ENCODE measurements around the gene WNT11. TPM values are rescaled to one million over a fixed set of nuclear protein-coding genes. Genes with fewer than 3 reads are reported as not detected.

Gene WNT11
- total and polyA plus RNA-seq, 2 experiments from 2014 or later, result not detected

DNA sequence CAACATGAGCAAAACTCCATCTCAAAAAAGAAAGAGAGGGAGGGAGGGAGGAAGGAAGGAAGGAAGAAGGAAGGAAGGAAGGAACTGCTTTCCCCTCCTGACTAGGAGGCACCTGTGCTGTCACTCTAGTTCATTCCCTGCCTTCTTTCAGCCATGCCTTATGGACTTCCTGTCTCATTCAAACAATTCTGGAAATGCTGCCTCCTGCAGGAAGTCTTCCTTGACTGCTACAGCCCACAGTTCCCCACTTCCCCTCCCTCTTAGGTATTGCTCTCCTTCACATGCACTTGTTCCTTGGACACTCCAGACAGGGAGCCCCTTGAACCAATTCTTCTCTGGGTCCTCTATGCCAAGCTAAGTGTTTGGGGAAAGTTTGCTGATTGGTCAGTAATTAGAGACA is 31.6 kb upstream of the WNT11 start:
- TF ChIP-seq EZH2 (IDR thresholded peaks at IDR 0.05; ENCODE audit: insufficient read depth, poor library complexity, severe bottlenecking) (no peak), EZH2phosphoT487 (IDR thresholded peaks at IDR 0.05; ENCODE audit: insufficient read depth, low read depth) (no peak)
- Histone ChIP-seq H3K4me2 (ENCODE audit: unreplicated experiment) (no peak overlapping the region), H4K20me1 (ENCODE audit: insufficient read depth) (no peaks in the 10 kb centered on the region), H2AFZ (no peak overlapping the region), H3K9me3 (ENCODE audit: low read depth) (no peaks in the 10 kb centered on the region), H3K9me2 (ENCODE audit: insufficient read depth) (no peaks in the 10 kb centered on the region), H3K4me1 (ENCODE audit: insufficient read depth) (0 out of 2 replicates have a peak, but pooled peaks cover 7% of the 10 kb centered on the region), H3K4me3 (no peak overlapping the region), H3F3A (ENCODE audit: insufficient read depth) (0 out of 2 replicates have a peak, but pooled peaks cover 4% of the 10 kb centered on the region), H3K27me3 (replicated peaks; ENCODE audit: insufficient read depth) (no peaks in the 10 kb centered on the region), H3K27ac (no peak overlapping the region), H3K9ac (no peak overlapping the region), H3K79me2 (ENCODE audit: insufficient read depth) (no peaks in the 10 kb centered on the region), H3K36me3 (ENCODE audit: low read depth) (no peaks in the 10 kb centered on the region)
- in situ Hi-C loops (cut with MboI), result no loop called here
- DNase-seq, result peak; percentile 37

- H3K4me3 ChIP-seq, result no peak overlapping the region
- no peaks in the 10 kb centered on the region for H4K20me1 ChIP-seq (ENCODE audit: insufficient read depth)
- WGBS, 2 experiments (ENCODE audit: low coverage in 1 of 2, low lambda C conversion rate in 2 of 2, missing lambda C conversion rate in 2 of 2), result 88% methylated on average over 8 of the region's 8 CpGs
- H3K9ac ChIP-seq, result no peak overlapping the region
- H3K36me3 ChIP-seq (ENCODE audit: low read depth), result no peaks in the 10 kb centered on the region
- no peaks in the 10 kb centered on the region for H3K79me2 ChIP-seq (ENCODE audit: insufficient read depth)
- H3K27ac ChIP-seq, result no peak overlapping the region
- H3F3A ChIP-seq (ENCODE audit: insufficient read depth), result 0 out of 2 replicates have a peak, but pooled peaks cover 4% of the 10 kb centered on the region
- TF ChIP-seq EZH2phosphoT487 (IDR thresholded peaks at IDR 0.05; ENCODE audit: insufficient read depth, low read depth) (no peak), EZH2 (IDR thresholded peaks at IDR 0.05; ENCODE audit: insufficient read depth, poor library complexity, severe bottlenecking) (no peak)
- no peaks in the 10 kb centered on the region for H3K9me2 ChIP-seq (ENCODE audit: insufficient read depth)
- no peak overlapping the region for H3K4me2 ChIP-seq (ENCODE audit: unreplicated experiment)
- in situ Hi-C loops (cut with MboI), result no loop called here
- peak; percentile 15 for DNase-seq
- no peak overlapping the region; the same call in 1 of the 2 replicates for H2AFZ ChIP-seq
- H3K27me3 ChIP-seq (replicated peaks; ENCODE audit: insufficient read depth), result no peaks in the 10 kb centered on the region
- 0 out of 2 replicates have a peak, but pooled peaks cover 7% of the 10 kb centered on the region for H3K4me1 ChIP-seq (ENCODE audit: insufficient read depth)
- no peaks in the 10 kb centered on the region for H3K9me3 ChIP-seq (ENCODE audit: low read depth)
These were observed 30.8 kb upstream of the WNT11 start for GRCh38 chr11:76237000-76237649.

GRCh38 chr11:76236092-76236999 is 30.0 kb upstream of the WNT11 start:
- no peaks in the 10 kb centered on the region for H3K27me3 ChIP-seq (replicated peaks; ENCODE audit: insufficient read depth)
- peak overlapping the region; percentile 84 for H3K4me2 ChIP-seq (ENCODE audit: unreplicated experiment)
- in situ Hi-C loops (cut with MboI), result no loop called here
- TF ChIP-seq EZH2phosphoT487 (IDR thresholded peaks at IDR 0.05; ENCODE audit: insufficient read depth, low read depth) (no peak), EZH2 (IDR thresholded peaks at IDR 0.05; ENCODE audit: insufficient read depth, poor library complexity, severe bottlenecking) (no peak)
- H3K79me2 ChIP-seq (ENCODE audit: insufficient read depth), result no peaks in the 10 kb centered on the region
- 11 to 13% methylated on average over 37 to 38 of the region's 44 CpGs for WGBS, 2 experiments (ENCODE audit: low coverage in 1 of 2, low lambda C conversion rate in 2 of 2, missing lambda C conversion rate in 2 of 2)
- H3K9me2 ChIP-seq (ENCODE audit: insufficient read depth), result no peaks in the 10 kb centered on the region
- peak overlapping the region; percentile 14 for H3K27ac ChIP-seq
- H3K36me3 ChIP-seq (ENCODE audit: low read depth), result no peaks in the 10 kb centered on the region
- peak overlapping the region; percentile 89 for H3K4me3 ChIP-seq
- peak; percentile 85 for DNase-seq
- no peaks in the 10 kb centered on the region for H3K9me3 ChIP-seq (ENCODE audit: low read depth)
- 0 out of 2 replicates have a peak, but pooled peaks cover 4% of the 10 kb centered on the region for H3F3A ChIP-seq (ENCODE audit: insufficient read depth)
- peak overlapping the region; percentile 92 for H2AFZ ChIP-seq
- 0 out of 2 replicates have a peak, but pooled peaks cover 7% of the 10 kb centered on the region for H3K4me1 ChIP-seq (ENCODE audit: insufficient read depth)
- H4K20me1 ChIP-seq (ENCODE audit: insufficient read depth), result no peaks in the 10 kb centered on the region
- H3K9ac ChIP-seq, result peak overlapping the region; percentile 70

DNA sequence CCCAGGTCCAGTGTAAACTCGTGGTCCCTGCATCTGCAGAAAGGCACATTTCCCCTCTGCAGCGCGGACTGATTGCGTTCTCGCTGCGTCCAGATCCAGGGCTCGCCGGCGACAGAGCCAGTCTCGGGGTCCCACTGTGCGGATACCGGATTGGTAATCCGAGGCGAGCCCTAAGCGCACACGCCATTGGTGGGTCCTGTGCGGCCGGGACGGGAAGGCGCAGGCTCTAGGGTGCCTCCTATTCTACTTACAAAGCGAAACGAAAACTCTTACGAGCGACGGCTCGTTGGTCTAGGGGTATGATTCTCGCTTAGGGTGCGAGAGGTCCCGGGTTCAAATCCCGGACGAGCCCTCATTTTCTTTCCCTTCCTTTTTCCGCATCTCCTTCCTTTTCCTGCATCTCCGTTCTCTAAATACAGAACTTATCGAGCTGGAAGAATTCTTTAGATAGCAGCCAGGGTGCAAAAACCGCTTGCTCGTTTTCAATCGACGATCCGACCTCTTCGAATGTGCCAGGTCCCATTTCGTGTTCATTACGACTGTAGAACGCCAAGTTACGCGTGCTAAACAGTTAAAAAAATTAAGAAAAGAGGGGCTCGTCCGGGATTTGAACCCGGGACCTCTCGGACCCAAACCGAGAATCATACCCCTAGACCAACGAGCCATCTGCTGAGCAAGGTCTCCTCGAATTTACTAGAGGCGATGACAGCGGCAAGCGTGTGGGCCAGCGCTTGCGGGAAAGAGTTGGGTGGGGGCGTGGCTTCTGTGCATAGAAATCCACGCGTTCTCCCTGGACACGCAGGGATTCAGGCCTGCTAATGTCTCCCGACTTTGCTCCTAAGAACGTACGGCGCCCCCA is 29.2 kb upstream of the WNT11 start:
- H4K20me1 ChIP-seq (ENCODE audit: insufficient read depth), result no peaks in the 10 kb centered on the region
- H3K4me1 ChIP-seq (ENCODE audit: insufficient read depth), result 0 out of 2 replicates have a peak, but pooled peaks cover 7% of the 10 kb centered on the region
- 0 out of 2 replicates have a peak, but pooled peaks cover 4% of the 10 kb centered on the region for H3F3A ChIP-seq (ENCODE audit: insufficient read depth)
- peak overlapping the region; percentile 89 for H3K9ac ChIP-seq
- WGBS, 2 experiments (ENCODE audit: low coverage in 1 of 2, low lambda C conversion rate in 2 of 2, missing lambda C conversion rate in 2 of 2), result 0 to 1% methylated on average over 60 to 65 of the region's 65 CpGs
- H3K9me2 ChIP-seq (ENCODE audit: insufficient read depth), result no peaks in the 10 kb centered on the region
- H3K4me3 ChIP-seq, result peak overlapping the region; percentile 89
- in situ Hi-C loops (cut with MboI), result no loop called here
- no peaks in the 10 kb centered on the region for H3K9me3 ChIP-seq (ENCODE audit: low read depth)
- no peak for TF ChIP-seq EZH2 (IDR thresholded peaks at IDR 0.05; ENCODE audit: insufficient read depth, poor library complexity, severe bottlenecking)
- TF ChIP-seq EZH2phosphoT487 (IDR thresholded peaks at IDR 0.05; ENCODE audit: insufficient read depth, low read depth), result no peak
- H3K4me2 ChIP-seq (ENCODE audit: unreplicated experiment), result peak overlapping the region; percentile 84
- no peaks in the 10 kb centered on the region for H3K79me2 ChIP-seq (ENCODE audit: insufficient read depth)
- H3K27me3 ChIP-seq (replicated peaks; ENCODE audit: insufficient read depth), result no peaks in the 10 kb centered on the region
- H3K27ac ChIP-seq, result peak overlapping the region; percentile 82
- no peaks in the 10 kb centered on the region for H3K36me3 ChIP-seq (ENCODE audit: low read depth)
- H2AFZ ChIP-seq, result peak overlapping the region; percentile 97
- peak; percentile 96 for DNase-seq

All from GM23248 (cell line).